ENCODE measurements around the gene NGB.

DNA sequence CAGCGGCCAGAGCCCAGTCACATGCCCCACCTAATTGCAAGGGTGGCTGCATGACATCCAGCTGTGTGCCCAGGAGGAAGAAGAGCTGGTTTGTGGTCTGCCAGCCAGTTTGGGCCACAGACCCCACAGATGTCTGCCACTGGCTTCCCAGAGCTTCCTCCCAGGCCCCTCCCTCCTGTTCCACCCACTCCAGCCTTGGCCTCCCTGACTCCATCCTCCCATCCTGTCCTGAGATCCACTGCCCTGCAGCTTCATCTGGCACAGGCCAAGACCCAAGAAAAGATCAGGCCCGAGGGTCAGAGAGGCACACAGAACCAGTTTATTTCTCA is 5.9 kb downstream of the NGB start:
- TF ChIP-seq, protein P1, sequence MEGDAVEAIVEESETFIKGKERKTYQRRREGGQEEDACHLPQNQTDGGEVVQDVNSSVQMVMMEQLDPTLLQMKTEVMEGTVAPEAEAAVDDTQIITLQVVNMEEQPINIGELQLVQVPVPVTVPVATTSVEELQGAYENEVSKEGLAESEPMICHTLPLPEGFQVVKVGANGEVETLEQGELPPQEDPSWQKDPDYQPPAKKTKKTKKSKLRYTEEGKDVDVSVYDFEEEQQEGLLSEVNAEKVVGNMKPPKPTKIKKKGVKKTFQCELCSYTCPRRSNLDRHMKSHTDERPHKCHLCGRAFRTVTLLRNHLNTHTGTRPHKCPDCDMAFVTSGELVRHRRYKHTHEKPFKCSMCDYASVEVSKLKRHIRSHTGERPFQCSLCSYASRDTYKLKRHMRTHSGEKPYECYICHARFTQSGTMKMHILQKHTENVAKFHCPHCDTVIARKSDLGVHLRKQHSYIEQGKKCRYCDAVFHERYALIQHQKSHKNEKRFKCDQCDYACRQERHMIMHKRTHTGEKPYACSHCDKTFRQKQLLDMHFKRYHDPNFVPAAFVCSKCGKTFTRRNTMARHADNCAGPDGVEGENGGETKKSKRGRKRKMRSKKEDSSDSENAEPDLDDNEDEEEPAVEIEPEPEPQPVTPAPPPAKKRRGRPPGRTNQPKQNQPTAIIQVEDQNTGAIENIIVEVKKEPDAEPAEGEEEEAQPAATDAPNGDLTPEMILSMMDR (IDR thresholded peaks at IDR 0.05; ENCODE audit: poor library complexity), result no peak
- no peak for TF ChIP-seq EZH2 (IDR thresholded peaks at IDR 0.05; ENCODE audit: borderline replicate concordance)
